HG02840 (cell line): ENCODE data around the gene ZNF141.
"Not testable (repeated sequence)": the region's sequence is repeated elsewhere in the genome, so short reads cannot be mapped to it uniquely, and the experiment has no call there.

Experiments used
- ATAC-seq: cut with Tn5 transposase; IDR thresholded peaks from one replicate; pipeline ENCODE4 v1.9.1; 2021; ENCODE audit warnings: mild to moderate bottlenecking, moderate library complexity, moderate number of reproducible peaks; ENCODE audit not compliant: unreplicated experiment, low FRiP score

Gene ZNF141

DNA sequence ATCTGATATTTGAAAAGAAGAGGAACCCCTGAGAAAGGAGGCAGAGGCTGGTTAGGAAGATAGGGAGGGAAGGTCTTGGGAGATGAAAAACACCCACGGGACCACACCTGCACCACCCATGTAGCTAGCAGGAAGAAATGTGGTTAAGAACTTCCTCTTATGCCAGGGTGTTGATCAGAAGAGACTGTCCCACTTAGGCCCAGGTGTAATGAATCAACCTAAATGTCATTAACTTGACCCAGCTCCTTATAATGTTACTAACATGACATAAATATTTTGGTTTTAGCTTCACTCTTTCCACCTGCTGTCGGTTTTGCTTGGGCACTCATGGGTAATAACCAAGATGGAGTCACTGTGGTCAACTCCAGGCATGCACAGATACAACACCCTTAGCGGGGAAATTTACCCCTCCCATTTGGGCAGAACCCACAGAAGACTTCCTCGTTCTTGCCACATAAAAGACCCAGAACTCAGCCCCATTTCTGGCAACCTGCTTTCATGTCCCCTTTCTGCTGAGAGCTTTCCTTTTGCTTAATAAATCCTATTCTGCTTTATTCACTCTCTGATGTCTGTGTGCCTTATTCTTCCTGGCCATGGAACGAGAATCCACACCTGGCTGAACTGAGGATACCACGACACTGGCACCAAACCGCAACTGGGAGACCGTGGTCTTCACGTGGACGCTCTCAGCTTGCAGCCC lies 46.8 kb downstream of the ZNF141 start:
- ATAC-seq: no peak

DNA sequence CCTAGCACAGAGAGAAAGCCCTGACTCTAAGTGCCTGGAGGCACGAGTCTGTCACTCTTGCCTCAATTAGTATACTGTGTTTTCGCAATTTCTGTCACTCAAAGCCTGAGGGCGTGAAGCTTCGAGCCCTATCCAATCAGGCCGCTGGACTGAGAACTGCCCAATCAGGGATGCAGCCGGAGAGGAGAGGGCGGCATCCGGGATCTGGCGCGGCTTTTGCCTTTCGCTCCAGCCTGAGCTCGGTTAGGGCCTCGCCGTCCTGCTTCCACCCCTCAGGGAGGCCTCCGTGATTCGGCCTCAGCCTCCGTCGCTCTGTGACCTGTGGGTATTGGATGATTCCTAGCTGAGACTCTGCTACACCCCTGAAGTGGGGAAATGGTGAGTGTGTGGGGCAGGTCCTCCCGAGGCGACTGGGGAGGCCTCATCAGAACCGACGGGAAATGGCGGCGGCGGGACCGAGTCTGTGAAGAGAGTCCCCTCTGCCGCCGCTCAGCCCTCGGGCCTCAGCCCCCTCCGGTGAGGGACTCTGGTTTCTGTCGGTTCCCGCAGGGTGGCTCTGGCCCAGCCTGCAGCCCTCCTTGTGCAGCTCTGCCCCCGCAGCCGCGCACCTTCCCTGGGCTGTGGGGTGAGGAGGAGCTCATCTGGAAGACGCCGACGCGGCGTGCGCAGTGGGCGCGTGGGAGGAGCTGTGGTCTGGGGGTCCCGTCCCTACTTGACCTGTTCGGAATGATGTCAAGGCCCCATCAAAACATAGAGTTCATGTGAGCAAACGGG lies 48.5 kb downstream of the ZNF141 start:
- ATAC-seq: no peak

DNA sequence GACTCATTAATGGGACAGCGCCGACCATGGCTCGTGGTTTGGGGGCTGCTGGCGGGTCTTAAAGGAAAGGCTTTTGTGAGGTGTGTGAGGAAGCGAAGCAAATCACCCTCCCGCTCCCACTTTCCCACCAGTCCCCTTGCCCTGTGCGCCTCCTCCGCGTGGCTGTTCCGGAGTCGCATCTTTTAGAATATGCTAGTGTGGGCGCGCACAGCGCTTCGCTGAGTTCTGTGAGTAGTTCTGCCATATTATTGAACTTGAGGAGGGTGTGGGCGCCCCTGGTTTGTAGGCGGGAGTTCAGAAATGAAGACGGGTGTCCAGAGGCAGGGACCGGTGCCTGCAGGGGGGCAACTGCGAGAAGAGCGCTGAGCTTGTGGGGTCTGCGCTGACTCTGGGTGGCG lies 49.1 kb downstream of the ZNF141 start:
- ATAC-seq: no peak

DNA sequence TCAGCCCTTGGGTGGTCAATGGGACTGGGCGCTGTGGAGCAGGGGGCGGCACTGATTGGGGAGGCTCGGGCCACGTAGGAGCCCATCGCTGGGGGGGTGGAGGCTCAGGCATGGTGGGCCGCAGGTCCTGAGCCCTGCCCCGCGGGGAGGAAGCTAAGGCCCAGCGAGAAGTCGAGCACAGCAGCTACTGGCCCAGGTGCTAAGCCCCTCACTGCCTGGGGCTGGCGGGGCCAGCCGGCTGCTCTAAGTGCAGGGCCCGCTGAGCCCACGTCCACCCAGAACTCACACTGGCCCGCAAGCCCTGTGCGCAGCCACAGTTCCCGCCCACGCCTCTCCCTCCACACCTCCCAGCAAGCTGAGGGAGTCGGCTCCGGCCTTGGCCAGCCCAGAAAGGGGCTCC lies 66.4 kb downstream of the ZNF141 start:
- ATAC-seq: no peak

DNA sequence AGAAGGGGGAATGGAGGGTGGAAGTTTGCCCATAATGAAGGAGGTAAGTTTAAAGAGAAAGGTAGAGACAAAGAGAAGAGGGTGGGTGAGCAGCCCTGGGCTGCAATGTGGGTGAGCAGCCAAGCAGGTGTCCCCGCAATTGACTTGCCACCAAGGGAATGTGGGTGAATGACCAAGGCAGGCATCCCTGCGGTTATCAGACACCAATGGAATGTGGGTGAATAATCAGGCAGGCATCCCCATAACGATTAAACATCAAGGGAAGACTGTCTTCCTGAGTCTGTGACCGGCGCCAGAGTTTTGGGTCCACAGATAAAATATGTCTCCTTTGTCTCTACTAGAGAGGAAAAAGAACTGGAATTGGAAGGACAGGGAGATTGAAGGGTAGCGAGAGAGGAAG lies 70.7 kb downstream of the ZNF141 start:
- ATAC-seq: not testable (repeated sequence)

DNA sequence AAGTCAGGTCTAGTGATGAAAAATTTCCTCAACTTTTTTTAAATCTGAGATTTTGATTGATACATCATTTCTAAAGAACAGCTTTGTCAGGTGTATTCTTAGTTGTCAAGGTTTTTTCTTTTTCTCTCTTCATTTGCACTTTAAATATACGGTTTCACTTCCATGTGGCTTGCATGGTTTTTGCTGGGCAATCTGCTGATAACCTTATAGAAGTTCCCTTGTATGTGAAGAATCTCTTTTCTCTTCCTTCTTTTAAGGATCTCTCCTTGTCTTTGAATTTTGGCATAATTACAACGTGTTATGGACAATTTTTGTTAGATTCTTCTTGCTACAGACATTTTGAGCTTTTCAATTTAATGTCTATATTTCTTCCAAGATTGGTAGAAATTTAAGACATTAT lies 85.0 kb downstream of the ZNF141 start:
- ATAC-seq: no peak
